ENCODE results near the gene ARL8A. TPM values are rescaled to one million over a fixed set of nuclear protein-coding genes. Genes with fewer than 3 reads are reported as not detected.
"Not testable (repeated sequence)": the region's sequence is repeated elsewhere in the genome, so short reads cannot be mapped to it uniquely, and the experiment has no call there.

ARL8A gene
- total RNA-seq, 2 experiments from 2014 or later: 25.1 to 44.6 TPM

GRCh38 chr1:202143011-202143767 lies 1.3 kb downstream of the ARL8A start:
- no peaks in the 10 kb centered on the region for H3K9me2 ChIP-seq (ENCODE audit: insufficient read depth, low read length)
- H3K4me3 ChIP-seq (ENCODE audit: low read depth, low read length, poor library complexity, severe bottlenecking): peak overlapping the region; percentile 85
- H3K27ac ChIP-seq (ENCODE audit: low read depth, low read length, poor library complexity, severe bottlenecking): peak overlapping the region; percentile 71
- peaks cover 17% of the 10 kb centered on the region for H3K4me1 ChIP-seq (ENCODE audit: insufficient read depth, low read length, poor library complexity, severe bottlenecking)
- 0 out of 2 replicates have a peak, but pooled peaks cover 5% of the 10 kb centered on the region for H4K20me1 ChIP-seq (ENCODE audit: insufficient read depth, low read length)
- peaks cover 43% of the 10 kb centered on the region for H3K79me2 ChIP-seq (ENCODE audit: insufficient read depth, low read depth, low read length)
- ChIA-PET POLR2A (interaction anchor here (0.7 to 1.7 kb wide), 5 partner anchors 7 to 131 kb away, joined by 3 to 11 read pairs (median 4); partner anchors contain the start of gene PTPN7), CTCF (ENCODE audit: unreplicated experiment) (interaction anchor here (0.9 to 1.2 kb wide), 3 partner anchors 12 to 198 kb away, joined by 3 to 6 read pairs (median 4); partner anchors contain the start of gene UBE2T)
- intact Hi-C loops (cut with micrococcal nuclease; ENCODE audit: unreplicated experiment): no loop called here
- TF ChIP-seq CTCF (conservative IDR thresholded peaks at IDR 0.05; ENCODE audit: low read length) (no peak), EZH2phosphoT487 (IDR thresholded peaks at IDR 0.05; ENCODE audit: borderline replicate concordance, low read depth, low read length) (no peak)
- H2AFZ ChIP-seq (ENCODE audit: low read length): peak overlapping the region; percentile 36; the same call in 1 of the 2 replicates
- H3K9me3 ChIP-seq (ENCODE audit: low read length): no peaks in the 10 kb centered on the region
- BruUV-seq (replicated peaks): no TSS peak
- peak overlapping the region; percentile 94 for H3K4me2 ChIP-seq (ENCODE audit: low read length)
- peak; percentile 68 for DNase-seq (ENCODE audit: low spot score)
- H3K36me3 ChIP-seq (ENCODE audit: insufficient read depth, low read length): peaks cover 42% of the 10 kb centered on the region

GRCh38 chr1:202141468-202141867 lies 3.1 kb downstream of the ARL8A start:
- H3K27ac ChIP-seq (ENCODE audit: low read depth, low read length, poor library complexity, severe bottlenecking); BruUV-seq (replicated peaks); H2AFZ ChIP-seq (ENCODE audit: low read length); intact Hi-C loops (cut with micrococcal nuclease; ENCODE audit: unreplicated experiment); CTCF ChIA-PET (ENCODE audit: unreplicated experiment); H3K4me3 ChIP-seq (ENCODE audit: low read depth, low read length, poor library complexity, severe bottlenecking); DNase-seq (ENCODE audit: low spot score); H4K20me1 ChIP-seq (ENCODE audit: insufficient read depth, low read length); H3K9me3 ChIP-seq (ENCODE audit: low read length); H3K4me2 ChIP-seq (ENCODE audit: low read length); H3K9me2 ChIP-seq (ENCODE audit: insufficient read depth, low read length): not testable (repeated sequence)
- Histone ChIP-seq H3K36me3 (ENCODE audit: insufficient read depth, low read length) (peaks cover 39% of the 10 kb centered on the region), H3K4me1 (ENCODE audit: insufficient read depth, low read length, poor library complexity, severe bottlenecking) (peaks cover 17% of the 10 kb centered on the region), H3K79me2 (ENCODE audit: insufficient read depth, low read depth, low read length) (peaks cover 43% of the 10 kb centered on the region)
- POLR2A ChIA-PET: interaction anchor here (0.7 kb wide), 1 partner anchor 301 kb away, joined by 3 read pairs; no protein-coding TSS in a partner anchor

GRCh38 chr1:202140833-202141232 lies 3.7 kb downstream of the ARL8A start:
- TF ChIP-seq CTCF (conservative IDR thresholded peaks at IDR 0.05; ENCODE audit: low read length) (no peak), EZH2phosphoT487 (IDR thresholded peaks at IDR 0.05; ENCODE audit: borderline replicate concordance, low read depth, low read length) (no peak)
- peaks cover 41% of the 10 kb centered on the region for H3K36me3 ChIP-seq (ENCODE audit: insufficient read depth, low read length)
- intact Hi-C loops (cut with micrococcal nuclease; ENCODE audit: unreplicated experiment): no loop called here
- no peaks in the 10 kb centered on the region for H3K9me3 ChIP-seq (ENCODE audit: low read length)
- 0 out of 2 replicates have a peak, but pooled peaks cover 5% of the 10 kb centered on the region for H4K20me1 ChIP-seq (ENCODE audit: insufficient read depth, low read length)
- CTCF ChIA-PET (ENCODE audit: unreplicated experiment): no interaction called here
- no peaks in the 10 kb centered on the region for H3K9me2 ChIP-seq (ENCODE audit: insufficient read depth, low read length)
- TSS peak; percentile 21 for BruUV-seq (replicated peaks)
- H3K79me2 ChIP-seq (ENCODE audit: insufficient read depth, low read depth, low read length): peaks cover 43% of the 10 kb centered on the region
- no peak overlapping the region for H3K4me2 ChIP-seq (ENCODE audit: low read length)
- POLR2A ChIA-PET: no interaction called here
- H3K4me1 ChIP-seq (ENCODE audit: insufficient read depth, low read length, poor library complexity, severe bottlenecking): peaks cover 17% of the 10 kb centered on the region
- H2AFZ ChIP-seq (ENCODE audit: low read length): no peak overlapping the region
- H3K27ac ChIP-seq (ENCODE audit: low read depth, low read length, poor library complexity, severe bottlenecking): no peak overlapping the region
- no peak overlapping the region for H3K4me3 ChIP-seq (ENCODE audit: low read depth, low read length, poor library complexity, severe bottlenecking)
- DNase-seq (ENCODE audit: low spot score): no peak
